ENCODE measurements around the gene ANKRD55. TPM values are rescaled to one million over a fixed set of nuclear protein-coding genes. Genes with fewer than 3 reads are reported as not detected.
"Not testable (repeated sequence)": the region's sequence is repeated elsewhere in the genome, so short reads cannot be mapped to it uniquely, and the experiment has no call there.

The ANKRD55 gene
- total and polyA plus RNA-seq, 10 donors = 0.42 to 9.0 (median 2.3) TPM

GRCh38 chr5:56105511-56106291 lies 127.4 kb downstream of the ANKRD55 start:
- no peaks in the 10 kb centered on the region for H3K27me3 ChIP-seq (replicated peaks in 1 of 7)
- H3K27ac ChIP-seq = peak overlapping the region in 6 of 8 donors; percentile 10 to 60 (median 46)
- H3K4me3 ChIP-seq = no peak overlapping the region
- peaks cover 0 to 8% (median 0%) of the 10 kb centered on the region in 8 donors for H3K9me3 ChIP-seq
- TF ChIP-seq POLR2AphosphoS5 (IDR thresholded peaks at IDR 0.05) = no peak
- TF ChIP-seq POLR2A (IDR thresholded peaks at IDR 0.05) = no peak
- no peak for TF ChIP-seq CTCF (IDR thresholded peaks at IDR 0.05 in 8 of 11, conservative IDR thresholded peaks at IDR 0.05 in 3 of 11)
- WGBS, 5 donors = 41 to 56% (median 51%) methylated on average over 6 of the region's 6 CpGs
- no peak for DNase-seq
- H3K4me1 ChIP-seq = peaks cover 10 to 75% (median 26%) of the 10 kb centered on the region in 6 donors
- H3K36me3 ChIP-seq = no peaks in the 10 kb centered on the region
- intact Hi-C loops (cut with DNase I; ENCODE audit: low total_unique reads) = no loop called here

GRCh38 chr5:56102889-56103288 lies 130.2 kb downstream of the ANKRD55 start:
- Histone ChIP-seq H3K36me3 (no peaks in the 10 kb centered on the region), H3K27me3 (replicated peaks in 1 of 7) (no peaks in the 10 kb centered on the region), H3K4me1 (peaks cover 16 to 91% (median 41%) of the 10 kb centered on the region in 6 donors), H3K4me3 (no peak overlapping the region), H3K27ac (peak overlapping the region in 4 of 8 donors; percentile 16 to 42 (median 26)), H3K9me3 (peaks cover 0 to 9% (median 0%) of the 10 kb centered on the region in 8 donors)
- WGBS, 5 donors = 40 to 100% (median 70%) methylated on average over 1 of the region's 1 CpG
- no peak for DNase-seq
- intact Hi-C loops (cut with DNase I; ENCODE audit: low total_unique reads) = no loop called here
- TF ChIP-seq POLR2AphosphoS5 (IDR thresholded peaks at IDR 0.05) (peak in 1 of 3 donors; percentile 31), CTCF (IDR thresholded peaks at IDR 0.05 in 8 of 11, conservative IDR thresholded peaks at IDR 0.05 in 3 of 11) (no peak)

- intact Hi-C loops (cut with DNase I; ENCODE audit: low total_unique reads); H3K36me3 ChIP-seq; H3K27me3 ChIP-seq (replicated peaks in 1 of 7); DNase-seq; H3K4me3 ChIP-seq; H3K9me3 ChIP-seq: not testable (repeated sequence)
- H3K4me1 ChIP-seq = peaks cover 16 to 85% (median 40%) of the 10 kb centered on the region in 6 donors
- H3K27ac ChIP-seq = peak overlapping the region in 5 of 8 donors; percentile 4 to 38 (median 28)
- WGBS, 5 donors = 80 to 92% (median 88%) methylated on average over 9 of the region's 9 CpGs
Observed at GRCh38 chr5:56102207-56102606, 130.9 kb downstream of the ANKRD55 start.

GRCh38 chr5:56101180-56101579 lies 131.9 kb downstream of the ANKRD55 start:
- no peak for TF ChIP-seq POLR2A (IDR thresholded peaks at IDR 0.05)
- TF ChIP-seq CTCF (IDR thresholded peaks at IDR 0.05 in 8 of 11, conservative IDR thresholded peaks at IDR 0.05 in 3 of 11) = no peak
- TF ChIP-seq POLR2AphosphoS5 (IDR thresholded peaks at IDR 0.05) = no peak
- Histone ChIP-seq H3K36me3 (no peaks in the 10 kb centered on the region), H3K27ac (peak overlapping the region in 5 of 8 donors; percentile 9 to 69 (median 53)), H3K9me3 (peaks cover 0 to 9% (median 0%) of the 10 kb centered on the region in 8 donors), H3K4me3 (no peak overlapping the region), H3K27me3 (replicated peaks in 1 of 7) (no peaks in the 10 kb centered on the region), H3K4me1 (peaks cover 15 to 78% (median 33%) of the 10 kb centered on the region in 6 donors)
- DNase-seq = no peak
- intact Hi-C loops (cut with DNase I; ENCODE audit: low total_unique reads) = no loop called here
- 88 to 98% (median 92%) methylated on average over 3 of the region's 3 CpGs for WGBS, 5 donors
